Measurements from ENCODE around the gene PHYH.

DNA sequence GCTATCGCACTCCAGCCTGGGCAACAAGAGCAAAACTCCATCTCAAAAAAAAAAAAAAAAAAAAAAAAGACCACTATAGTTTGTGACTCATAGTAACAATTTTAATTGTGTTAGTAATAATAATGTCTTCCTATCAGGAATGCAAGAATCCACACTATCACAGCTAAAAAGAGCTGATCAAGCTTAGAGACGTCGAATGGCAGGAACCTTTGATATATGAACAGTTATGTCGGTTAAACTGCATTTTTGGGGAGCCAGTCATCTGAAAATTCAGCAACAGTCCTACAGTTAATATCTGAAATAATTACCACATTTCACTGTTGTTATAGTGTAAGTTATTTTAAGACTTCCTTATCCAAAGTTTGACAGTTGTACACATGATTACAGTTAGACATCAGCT is 8.8 kb downstream of the PHYH start:
- TF ChIP-seq, protein P1, sequence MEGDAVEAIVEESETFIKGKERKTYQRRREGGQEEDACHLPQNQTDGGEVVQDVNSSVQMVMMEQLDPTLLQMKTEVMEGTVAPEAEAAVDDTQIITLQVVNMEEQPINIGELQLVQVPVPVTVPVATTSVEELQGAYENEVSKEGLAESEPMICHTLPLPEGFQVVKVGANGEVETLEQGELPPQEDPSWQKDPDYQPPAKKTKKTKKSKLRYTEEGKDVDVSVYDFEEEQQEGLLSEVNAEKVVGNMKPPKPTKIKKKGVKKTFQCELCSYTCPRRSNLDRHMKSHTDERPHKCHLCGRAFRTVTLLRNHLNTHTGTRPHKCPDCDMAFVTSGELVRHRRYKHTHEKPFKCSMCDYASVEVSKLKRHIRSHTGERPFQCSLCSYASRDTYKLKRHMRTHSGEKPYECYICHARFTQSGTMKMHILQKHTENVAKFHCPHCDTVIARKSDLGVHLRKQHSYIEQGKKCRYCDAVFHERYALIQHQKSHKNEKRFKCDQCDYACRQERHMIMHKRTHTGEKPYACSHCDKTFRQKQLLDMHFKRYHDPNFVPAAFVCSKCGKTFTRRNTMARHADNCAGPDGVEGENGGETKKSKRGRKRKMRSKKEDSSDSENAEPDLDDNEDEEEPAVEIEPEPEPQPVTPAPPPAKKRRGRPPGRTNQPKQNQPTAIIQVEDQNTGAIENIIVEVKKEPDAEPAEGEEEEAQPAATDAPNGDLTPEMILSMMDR (IDR thresholded peaks at IDR 0.05) = no peak
- no peak for TF ChIP-seq POLR2A (IDR thresholded peaks at IDR 0.05)

Data from body of pancreas (tissue), 4 donors.